Stomach (tissue), 4 donors: ENCODE data around the gene IVL.

Experiments
- CTCF ChIP-seq, 7 experiments: fragments of 450-650 bp in 4 of 7; fragments of 200-600 bp in 3 of 7; sonication (generic) in 3 of 7; IDR thresholded peaks; one replicate each; pipeline ENCODE4 v1.5.1; 2016 to 2019; ENCODE audit warnings: antibody characterized with exemption in 7 of 7, control low read depth in 2 of 7, mild to moderate bottlenecking in 1 of 7
- EP300 ChIP-seq: sonication (generic); formaldehyde crosslinking; IDR thresholded peaks from one replicate; pipeline ENCODE4 v1.6.1; 2017; ENCODE audit warnings: antibody characterized with exemption
- POLR2A ChIP-seq, 4 donors: fragments of 450-650 bp; IDR thresholded peaks; one replicate each; pipeline ENCODE4 v1.6.1; 2016; ENCODE audit warnings: antibody characterized with exemption in 4 of 4, control low read depth in 2 of 4, mild to moderate bottlenecking in 1 of 4, moderate library complexity in 1 of 4
- POLR2AphosphoS5 ChIP-seq, 3 donors: sonication (generic); formaldehyde crosslinking; IDR thresholded peaks; one replicate each; pipeline ENCODE4 v1.6.1; 2016; ENCODE audit warnings: antibody characterized with exemption in 3 of 3

- TF ChIP-seq POLR2AphosphoS5 (IDR thresholded peaks at IDR 0.05) (no peak), CTCF (IDR thresholded peaks at IDR 0.05) (no peak), POLR2A (IDR thresholded peaks at IDR 0.05) (no peak), EP300 (no peak)
Observed at GRCh38 chr1:152880316-152880715, 28.0 kb upstream of the IVL start.
